AG04449 (cell line): Measurements from ENCODE around the gene ZFAND3.
A peak's percentile ranks its signal among the peaks of the same experiment; 100 is the strongest.

ENCODE experiments used
- CTCF ChIA-PET: fragments of 350-600 bp; formaldehyde crosslinking; extraction: SDS; loops from one replicate; lab custom pipeline; 2021; ENCODE audit warnings: antibody characterized with exemption; lab: Yijun Ruan, JAX
- POLR2A ChIA-PET: fragments of 400-600, 350-600 bp; formaldehyde crosslinking; extraction: SDS; loops from one replicate; lab custom pipeline; 2020; ENCODE audit warnings: antibody characterized with exemption, inconsistent platforms; lab: Yijun Ruan, JAX
- DNase-seq: peaks from one replicate; pipeline ENCODE4 v3.0.0-alpha.2; 2010; ENCODE audit warnings: low read depth, low spot score
- H3K4me3 ChIP-seq: 2 replicates; pipeline ENCODE4 v1.5.1; 2011; ENCODE audit warnings: low read depth, mild to moderate bottlenecking, control low read depth, low read length
- CTCF ChIP-seq: IDR thresholded peaks from one replicate; pipeline ENCODE4 v1.5.1; 2011; ENCODE audit warnings: mild to moderate bottlenecking, moderate library complexity, low read length, control low read depth, inconsistent platforms; ENCODE audit not compliant: insufficient read depth; ENCODE audit errors: missing control alignments

Gene ZFAND3

GRCh38 chr6:37785002-37785662 is 34.4 kb upstream of the ZFAND3 start:
- no peak overlapping the region for H3K4me3 ChIP-seq
- CTCF ChIA-PET = interaction anchor here (1.3 kb wide), 1 partner anchor 9 kb away, joined by 4 read pairs; no protein-coding TSS in a partner anchor

GRCh38 chr6:37785663-37786270 is 33.8 kb upstream of the ZFAND3 start:
- no peak overlapping the region for H3K4me3 ChIP-seq
- POLR2A ChIA-PET = no interaction called here
- no peak for DNase-seq
- CTCF ChIA-PET = interaction anchor here (1.1 kb wide), 1 partner anchor 226 kb away, joined by 4 read pairs; no protein-coding TSS in a partner anchor
- TF ChIP-seq CTCF = no peak

More at GRCh38 chr6:37785002-37785662, 34.4 kb upstream of the ZFAND3 start:
- no peak for DNase-seq
- POLR2A ChIA-PET = no interaction called here
- TF ChIP-seq CTCF = no peak

GRCh38 chr6:37787216-37787615 is 32.3 kb upstream of the ZFAND3 start:
- DNase-seq = no peak
- TF ChIP-seq CTCF = no peak
- no peak overlapping the region for H3K4me3 ChIP-seq
- ChIA-PET CTCF (interaction anchor here (0.9 to 1.1 kb wide), 2 partner anchors 19 to 225 kb away, joined by 3 to 4 read pairs; no protein-coding TSS in a partner anchor), POLR2A (no interaction called here)

- ChIA-PET CTCF (interaction anchor here (0.8 to 0.9 kb wide), 3 partner anchors 10 to 83 kb away, joined by 3 read pairs; no protein-coding TSS in a partner anchor), POLR2A (no interaction called here)
- no peak for DNase-seq
- H3K4me3 ChIP-seq = no peak overlapping the region
- TF ChIP-seq CTCF = no peak
These were observed 31.3 kb upstream of the ZFAND3 start for GRCh38 chr6:37788259-37788658.

GRCh38 chr6:37791156-37791919 is 28.2 kb upstream of the ZFAND3 start:
- POLR2A ChIA-PET = interaction anchor here (0.6 to 1.0 kb wide), 2 partner anchors 20 to 28 kb away, joined by 3 to 4 read pairs; partner anchors contain the start of gene ZFAND3
- H3K4me3 ChIP-seq = no peak overlapping the region
- TF ChIP-seq CTCF = peak; percentile 98
- peak; percentile 85 for DNase-seq
- CTCF ChIA-PET = interaction anchor here (0.6 to 2.3 kb wide), 36 partner anchors 8 to 690 kb away, joined by 3 to 17 read pairs (median 4); no protein-coding TSS in a partner anchor
